GM12873 (cell line): ENCODE measurements around the gene ZNF454.

Experiments used
- CTCF ChIP-seq: IDR thresholded peaks from 2 replicates; pipeline ENCODE4 v1.5.1; 2012; ENCODE audit warnings: low read depth, mild to moderate bottlenecking, moderate library complexity, low read length, control low read depth; ENCODE audit not compliant: insufficient read depth; ENCODE audit errors: missing control alignments

Gene ZNF454

GRCh38 chr5:178940569-178941360, at the start of gene ZNF454:
Gene ZNF454 (plus strand): TSS chr5:178941198. CDS start chr5:178942792, 1,594 bp downstream.
- TF ChIP-seq CTCF = no peak

GRCh38 chr5:178895615-178896571, 45.1 kb upstream of the ZNF454 start, which contains the start of gene ZFP2:
Gene ZFP2 (plus strand): TSS chr5:178895913. CDS start chr5:178931314, 35,401 bp downstream.
- no peak for TF ChIP-seq CTCF

GRCh38 chr5:178899289-178899688, 41.7 kb upstream of the ZNF454 start:
- TF ChIP-seq CTCF = no peak

GRCh38 chr5:178902849-178903248, 38.1 kb upstream of the ZNF454 start:
- TF ChIP-seq CTCF = no peak

- TF ChIP-seq CTCF = no peak
Observed at GRCh38 chr5:178931846-178932760, 8.9 kb upstream of the ZNF454 start.

- TF ChIP-seq CTCF = no peak
Observed at GRCh38 chr5:178941361-178941760, 363 bp downstream of the ZNF454 start.
